Activated CD8-positive, alpha-beta memory T cell treated with anti-CD3 and anti-CD28 coated beads, Interleukin-2, amount 50 U/mL, for 1 hour (primary cell): Measurements from ENCODE around the gene NRTN.

Source experiments
- DNase-seq: peaks from one replicate; pipeline ENCODE4 v3.0.0-alpha.2; 2020; ENCODE audit errors: extremely low read depth

The NRTN gene

GRCh38 chr19:5790559-5791520 lies 14.0 kb upstream of the NRTN start, which contains the start of gene DUS3L:
Gene DUS3L (minus strand): TSS chr19:5791163. CDS start chr19:5791141, 22 bp downstream.
- DNase-seq = peak; percentile 88

- no peak for DNase-seq
Measured at GRCh38 chr19:5792224-5792623, 12.6 kb upstream of the NRTN start.

GRCh38 chr19:5793188-5793587 lies 11.7 kb upstream of the NRTN start:
- no peak for DNase-seq

GRCh38 chr19:5795382-5795919 lies 9.4 kb upstream of the NRTN start:
- DNase-seq = no peak

- DNase-seq = no peak
Measured at GRCh38 chr19:5798244-5798643, 6.6 kb upstream of the NRTN start.

- no peak for DNase-seq
Measured at GRCh38 chr19:5799247-5800241, 5.3 kb upstream of the NRTN start.

- no peak for DNase-seq
Measured at GRCh38 chr19:5800361-5801270, 4.3 kb upstream of the NRTN start.

- no peak for DNase-seq
Measured at GRCh38 chr19:5801796-5802619, 2.9 kb upstream of the NRTN start.

GRCh38 chr19:5803441-5803751 lies 1.5 kb upstream of the NRTN start:
- DNase-seq = no peak

- DNase-seq = peak; percentile 69
Measured at GRCh38 chr19:5803752-5804515, 933 bp upstream of the NRTN start.

GRCh38 chr19:5805462-5806132 lies 730 bp downstream of the NRTN start:
- no peak for DNase-seq

GRCh38 chr19:5806133-5806489 lies 1.2 kb downstream of the NRTN start:
- DNase-seq = no peak

GRCh38 chr19:5806905-5807304 lies 2.0 kb downstream of the NRTN start:
- no peak for DNase-seq

GRCh38 chr19:5808120-5808816 lies 3.4 kb downstream of the NRTN start:
- DNase-seq = no peak

GRCh38 chr19:5809053-5809452 lies 4.2 kb downstream of the NRTN start:
- DNase-seq = no peak

GRCh38 chr19:5809469-5809868 lies 4.6 kb downstream of the NRTN start:
- no peak for DNase-seq

GRCh38 chr19:5811117-5811516 lies 6.2 kb downstream of the NRTN start:
- DNase-seq = no peak

GRCh38 chr19:5814123-5814851 lies 9.4 kb downstream of the NRTN start:
- DNase-seq = no peak
